ENCODE measurements around the gene SORBS2.

SORBS2 gene

DNA sequence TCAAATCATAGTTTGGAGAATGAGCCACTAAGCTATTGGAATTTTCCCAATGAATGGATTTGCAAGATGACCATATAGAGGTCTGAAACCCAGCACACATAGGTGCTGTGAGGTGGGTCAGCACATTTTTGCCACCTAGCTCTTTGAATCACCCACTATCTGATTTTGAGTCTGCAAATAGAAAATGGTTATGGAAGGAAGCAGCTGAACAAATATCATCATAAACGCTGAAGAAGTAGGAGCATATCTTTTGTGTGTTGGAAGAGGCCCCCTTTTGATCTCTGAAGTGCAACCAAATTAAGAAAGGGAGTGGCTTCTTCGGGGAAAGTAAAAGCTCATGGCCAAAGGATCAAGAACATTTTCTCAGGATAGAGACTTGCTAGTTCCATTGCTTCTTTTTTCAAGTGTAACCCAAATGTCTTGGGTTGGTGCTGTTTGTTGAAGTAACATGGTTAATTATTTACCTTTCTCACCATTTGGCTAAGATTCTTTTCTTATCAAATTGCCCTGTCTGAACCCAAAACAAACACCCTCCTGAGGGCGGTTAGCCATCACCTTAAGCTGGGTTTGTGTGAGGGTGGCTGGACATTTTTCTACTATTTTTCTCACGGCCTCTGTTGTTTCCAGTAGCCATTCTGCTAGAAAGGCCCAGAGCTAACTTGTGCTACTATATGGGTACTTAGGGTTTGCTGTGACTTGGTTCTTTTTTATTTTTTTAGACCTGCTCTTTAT lies 18.4 kb upstream of the SORBS2 start:
- no peak for DNase-seq (ENCODE audit: low read depth)
- TF ChIP-seq, protein P1, sequence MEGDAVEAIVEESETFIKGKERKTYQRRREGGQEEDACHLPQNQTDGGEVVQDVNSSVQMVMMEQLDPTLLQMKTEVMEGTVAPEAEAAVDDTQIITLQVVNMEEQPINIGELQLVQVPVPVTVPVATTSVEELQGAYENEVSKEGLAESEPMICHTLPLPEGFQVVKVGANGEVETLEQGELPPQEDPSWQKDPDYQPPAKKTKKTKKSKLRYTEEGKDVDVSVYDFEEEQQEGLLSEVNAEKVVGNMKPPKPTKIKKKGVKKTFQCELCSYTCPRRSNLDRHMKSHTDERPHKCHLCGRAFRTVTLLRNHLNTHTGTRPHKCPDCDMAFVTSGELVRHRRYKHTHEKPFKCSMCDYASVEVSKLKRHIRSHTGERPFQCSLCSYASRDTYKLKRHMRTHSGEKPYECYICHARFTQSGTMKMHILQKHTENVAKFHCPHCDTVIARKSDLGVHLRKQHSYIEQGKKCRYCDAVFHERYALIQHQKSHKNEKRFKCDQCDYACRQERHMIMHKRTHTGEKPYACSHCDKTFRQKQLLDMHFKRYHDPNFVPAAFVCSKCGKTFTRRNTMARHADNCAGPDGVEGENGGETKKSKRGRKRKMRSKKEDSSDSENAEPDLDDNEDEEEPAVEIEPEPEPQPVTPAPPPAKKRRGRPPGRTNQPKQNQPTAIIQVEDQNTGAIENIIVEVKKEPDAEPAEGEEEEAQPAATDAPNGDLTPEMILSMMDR (IDR thresholded peaks at IDR 0.05; ENCODE audit: insufficient read depth, low read depth, low read length, missing control alignments) = no peak

DNA sequence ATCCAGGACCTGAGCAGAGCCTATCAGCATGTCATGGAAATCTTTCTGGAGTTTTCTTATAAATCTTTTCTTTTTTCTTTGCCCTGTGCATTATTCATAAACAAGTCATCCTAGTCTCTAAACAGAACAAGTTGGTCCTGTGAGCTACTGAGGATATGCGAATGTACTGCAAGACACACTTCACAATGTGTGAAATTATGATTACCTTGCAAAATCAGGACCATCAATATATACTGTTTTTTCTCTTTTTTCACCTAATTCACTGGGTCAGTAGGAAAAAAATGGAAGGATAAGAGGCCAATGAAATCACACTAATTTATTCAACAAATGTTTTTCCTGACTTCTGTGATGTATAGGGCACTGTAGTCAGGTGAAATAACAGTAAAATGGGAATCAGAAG lies 14.4 kb upstream of the SORBS2 start:
- H3K4me3 ChIP-seq (ENCODE audit: low read depth, low read length) = no peak overlapping the region
- TF ChIP-seq, protein P1 (IDR thresholded peaks at IDR 0.05; ENCODE audit: insufficient read depth, low read depth, low read length, missing control alignments) = no peak
- DNase-seq (ENCODE audit: low read depth) = no peak

More for the DNA sequence above, 18.4 kb upstream of the SORBS2 start:
- no peak overlapping the region for H3K4me3 ChIP-seq (ENCODE audit: low read depth, low read length)

DNA sequence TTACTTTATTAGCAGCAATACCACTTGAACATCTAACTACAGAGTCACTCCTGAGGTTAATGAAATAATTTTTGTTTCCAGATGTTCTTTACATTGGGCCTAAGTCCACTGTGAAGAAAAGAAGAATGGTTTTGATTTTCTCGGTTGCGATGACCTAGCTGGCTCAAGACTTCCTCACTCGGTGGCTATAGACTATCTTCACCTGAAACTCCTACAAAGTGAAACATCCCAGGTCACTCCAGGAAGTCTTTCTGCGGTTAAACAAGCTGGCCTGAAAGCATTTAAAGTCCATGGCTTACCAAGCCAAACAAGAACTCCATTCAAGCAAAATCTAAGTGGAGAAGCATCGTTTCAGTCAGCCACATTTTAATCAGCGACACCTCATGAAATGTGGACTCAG lies 13.7 kb upstream of the SORBS2 start:
- H3K4me3 ChIP-seq (ENCODE audit: low read depth, low read length) = no peak overlapping the region
- no peak for DNase-seq (ENCODE audit: low read depth)
- TF ChIP-seq, protein P1 (IDR thresholded peaks at IDR 0.05; ENCODE audit: insufficient read depth, low read depth, low read length, missing control alignments) = no peak

DNA sequence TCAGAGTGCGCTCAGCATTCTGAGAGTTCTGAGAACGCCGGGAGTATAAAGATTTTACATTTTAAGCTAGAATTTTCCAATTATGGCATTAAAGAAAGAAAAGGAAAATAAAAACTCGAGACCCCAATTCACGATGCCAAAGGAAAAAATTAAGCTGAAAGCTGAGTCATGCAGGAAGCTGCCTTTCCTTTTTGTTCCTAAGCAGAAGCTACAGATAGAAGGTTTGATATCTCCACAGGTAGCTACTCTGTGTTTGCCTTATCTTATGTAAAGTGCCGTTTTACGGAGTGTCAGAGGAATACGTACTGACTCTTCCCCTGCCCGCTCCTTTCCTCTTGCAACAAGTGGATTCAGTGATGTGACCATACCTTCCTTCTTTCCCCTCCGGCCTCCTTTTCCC lies 10.8 kb upstream of the SORBS2 start:
- no peak overlapping the region for H3K4me3 ChIP-seq (ENCODE audit: low read depth, low read length)
- no peak for DNase-seq (ENCODE audit: low read depth)
- TF ChIP-seq, protein P1 (IDR thresholded peaks at IDR 0.05; ENCODE audit: insufficient read depth, low read depth, low read length, missing control alignments) = no peak

DNA sequence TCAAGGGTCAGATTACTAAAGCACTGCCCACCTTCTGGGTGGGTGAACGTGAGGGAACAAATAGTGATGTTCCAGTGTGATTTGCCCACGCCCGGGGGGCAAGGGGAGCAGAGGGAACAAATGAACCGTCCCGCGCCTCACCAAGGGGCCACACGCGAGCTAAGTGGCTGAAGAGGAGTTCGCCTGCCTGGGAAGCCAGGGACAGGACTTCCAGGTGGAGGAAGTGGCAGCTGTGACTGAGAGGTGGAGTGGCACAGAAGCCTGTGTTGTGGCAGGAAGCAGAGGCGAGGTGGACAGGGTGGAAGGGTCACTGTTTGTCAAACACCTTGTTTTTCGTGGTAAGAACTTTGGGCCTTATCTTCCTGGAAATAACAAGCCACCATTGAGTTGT lies 9.0 kb upstream of the SORBS2 start:
- no peak for DNase-seq (ENCODE audit: low read depth)
- H3K4me3 ChIP-seq (ENCODE audit: low read depth, low read length) = no peak overlapping the region
- TF ChIP-seq, protein P1 (IDR thresholded peaks at IDR 0.05; ENCODE audit: insufficient read depth, low read depth, low read length, missing control alignments) = no peak

DNA sequence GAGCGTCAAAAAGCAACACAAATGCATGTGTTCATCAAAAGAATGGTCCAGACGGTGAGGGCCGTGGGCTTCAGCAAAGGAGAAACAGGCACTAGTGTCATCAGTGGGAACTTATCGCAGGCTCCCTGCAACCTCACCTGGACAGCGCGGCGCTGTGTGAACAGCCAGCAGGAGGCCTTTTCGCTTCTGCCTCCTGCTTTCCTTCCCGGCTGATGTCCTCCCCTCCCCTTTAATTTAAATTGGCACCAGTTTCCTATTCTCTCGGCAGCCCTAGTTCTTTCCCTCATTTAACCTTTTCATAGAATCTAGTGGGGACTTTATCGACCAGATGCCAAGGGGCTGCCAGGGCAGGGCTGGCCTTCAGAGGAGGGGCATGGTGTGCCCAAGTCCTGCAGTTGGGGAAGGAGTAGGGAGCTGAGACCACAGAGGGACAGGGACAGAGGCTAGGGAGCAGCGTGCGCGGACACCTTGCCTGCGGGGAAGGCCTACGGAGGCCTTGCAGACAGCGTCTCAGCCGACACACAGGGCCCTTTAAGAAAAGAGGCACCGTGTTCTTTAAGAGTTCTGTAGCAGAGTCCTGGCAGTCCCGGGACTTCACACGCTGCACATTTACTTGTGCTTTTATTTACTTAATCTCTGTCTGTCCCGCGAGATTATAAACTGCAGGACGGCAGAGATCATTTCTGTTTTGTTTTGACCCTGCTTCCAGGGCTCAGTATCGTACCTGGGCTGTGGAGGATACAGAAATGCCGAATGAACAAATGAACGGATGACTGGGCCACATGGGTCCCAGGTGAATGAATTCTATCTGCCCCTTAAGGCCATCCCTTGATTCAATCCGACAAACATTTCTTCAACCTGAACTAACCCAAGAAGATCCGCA lies 8.4 kb upstream of the SORBS2 start:
- DNase-seq (ENCODE audit: low read depth) = no peak
- TF ChIP-seq, protein P1 (IDR thresholded peaks at IDR 0.05; ENCODE audit: insufficient read depth, low read depth, low read length, missing control alignments) = no peak
- H3K4me3 ChIP-seq (ENCODE audit: low read depth, low read length) = no peak overlapping the region
